ENCODE results near the gene MYOD1.
A peak's percentile ranks its signal among the peaks of the same experiment; 100 is the strongest.

The MYOD1 gene

DNA sequence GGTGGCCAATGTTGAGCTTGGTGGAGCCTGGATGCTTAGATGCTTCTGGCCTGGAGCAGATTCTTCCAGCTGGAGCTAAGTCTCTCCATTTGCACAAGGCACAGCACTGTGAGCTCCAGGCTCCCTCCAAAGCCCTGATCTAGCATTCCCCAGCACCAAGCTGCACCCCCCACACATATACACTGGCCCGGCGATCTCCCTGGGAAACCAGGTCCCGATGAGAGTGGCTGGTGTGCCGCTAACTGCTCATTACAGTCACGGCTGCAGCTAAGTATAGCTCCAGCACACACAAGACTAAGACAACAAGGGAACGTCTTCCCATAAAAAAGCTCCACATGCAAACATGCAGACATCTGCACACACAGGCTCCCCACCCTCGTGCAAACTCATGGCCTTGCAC, 32.8 kb downstream of the MYOD1 start:
- TF ChIP-seq TAF1 (IDR thresholded peaks at IDR 0.05; ENCODE audit: low read depth) = no peak
- TF ChIP-seq RAD21 (IDR thresholded peaks at IDR 0.05; ENCODE audit: low read depth) = no peak
- TF ChIP-seq ZBTB7A (IDR thresholded peaks at IDR 0.05; ENCODE audit: low read depth) = no peak
- no peak for TF ChIP-seq TEAD4 (IDR thresholded peaks at IDR 0.05)
- TF ChIP-seq EGR1 (IDR thresholded peaks at IDR 0.05) = no peak
- no peak for TF ChIP-seq CEBPB (IDR thresholded peaks at IDR 0.05)
- TF ChIP-seq TCF12 (IDR thresholded peaks at IDR 0.05; ENCODE audit: low read depth) = no peak

DNA sequence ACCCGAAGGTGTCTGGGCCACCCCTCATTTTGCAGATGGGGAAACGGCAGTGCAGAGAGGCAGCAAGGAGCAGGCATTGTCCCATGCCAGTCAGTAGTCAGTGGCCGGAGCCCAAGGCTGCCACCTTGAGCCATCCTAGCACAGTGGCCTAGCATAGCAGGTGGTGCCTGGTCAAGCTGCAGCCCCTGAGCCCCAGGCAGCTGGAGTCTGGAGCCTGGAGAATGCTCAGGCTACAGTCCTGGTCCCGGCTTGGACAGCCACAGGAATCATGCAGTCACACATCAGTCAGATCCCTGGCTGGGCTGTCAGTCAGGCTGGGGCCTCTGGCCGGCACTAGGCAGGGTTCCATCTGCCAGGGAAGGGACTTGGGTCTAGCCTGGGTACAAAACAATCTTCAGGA, 33.8 kb downstream of the MYOD1 start:
- TF ChIP-seq CEBPB (IDR thresholded peaks at IDR 0.05) (no peak), TEAD4 (IDR thresholded peaks at IDR 0.05) (no peak), TCF12 (IDR thresholded peaks at IDR 0.05; ENCODE audit: low read depth) (no peak), EGR1 (IDR thresholded peaks at IDR 0.05) (no peak), CREB1 (IDR thresholded peaks at IDR 0.05; ENCODE audit: low read depth) (no peak), NFIC (IDR thresholded peaks at IDR 0.05) (no peak), FOXM1 (IDR thresholded peaks at IDR 0.05; ENCODE audit: borderline replicate concordance, low read depth) (no peak), RAD21 (IDR thresholded peaks at IDR 0.05; ENCODE audit: low read depth) (no peak), ZBTB7A (IDR thresholded peaks at IDR 0.05; ENCODE audit: low read depth) (no peak), TAF1 (IDR thresholded peaks at IDR 0.05; ENCODE audit: low read depth) (no peak), EP300 (IDR thresholded peaks at IDR 0.05; ENCODE audit: borderline replicate concordance) (no peak), YY1 (IDR thresholded peaks at IDR 0.05; ENCODE audit: low read depth) (no peak)
- TF ChIP-seq, protein P1, sequence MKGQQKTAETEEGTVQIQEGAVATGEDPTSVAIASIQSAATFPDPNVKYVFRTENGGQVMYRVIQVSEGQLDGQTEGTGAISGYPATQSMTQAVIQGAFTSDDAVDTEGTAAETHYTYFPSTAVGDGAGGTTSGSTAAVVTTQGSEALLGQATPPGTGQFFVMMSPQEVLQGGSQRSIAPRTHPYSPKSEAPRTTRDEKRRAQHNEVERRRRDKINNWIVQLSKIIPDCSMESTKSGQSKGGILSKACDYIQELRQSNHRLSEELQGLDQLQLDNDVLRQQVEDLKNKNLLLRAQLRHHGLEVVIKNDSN (IDR thresholded peaks at IDR 0.05) = no peak
- TF ChIP-seq, protein P2, sequence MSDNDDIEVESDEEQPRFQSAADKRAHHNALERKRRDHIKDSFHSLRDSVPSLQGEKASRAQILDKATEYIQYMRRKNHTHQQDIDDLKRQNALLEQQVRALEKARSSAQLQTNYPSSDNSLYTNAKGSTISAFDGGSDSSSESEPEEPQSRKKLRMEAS (IDR thresholded peaks at IDR 0.05) = no peak
- TF ChIP-seq, protein P3, sequence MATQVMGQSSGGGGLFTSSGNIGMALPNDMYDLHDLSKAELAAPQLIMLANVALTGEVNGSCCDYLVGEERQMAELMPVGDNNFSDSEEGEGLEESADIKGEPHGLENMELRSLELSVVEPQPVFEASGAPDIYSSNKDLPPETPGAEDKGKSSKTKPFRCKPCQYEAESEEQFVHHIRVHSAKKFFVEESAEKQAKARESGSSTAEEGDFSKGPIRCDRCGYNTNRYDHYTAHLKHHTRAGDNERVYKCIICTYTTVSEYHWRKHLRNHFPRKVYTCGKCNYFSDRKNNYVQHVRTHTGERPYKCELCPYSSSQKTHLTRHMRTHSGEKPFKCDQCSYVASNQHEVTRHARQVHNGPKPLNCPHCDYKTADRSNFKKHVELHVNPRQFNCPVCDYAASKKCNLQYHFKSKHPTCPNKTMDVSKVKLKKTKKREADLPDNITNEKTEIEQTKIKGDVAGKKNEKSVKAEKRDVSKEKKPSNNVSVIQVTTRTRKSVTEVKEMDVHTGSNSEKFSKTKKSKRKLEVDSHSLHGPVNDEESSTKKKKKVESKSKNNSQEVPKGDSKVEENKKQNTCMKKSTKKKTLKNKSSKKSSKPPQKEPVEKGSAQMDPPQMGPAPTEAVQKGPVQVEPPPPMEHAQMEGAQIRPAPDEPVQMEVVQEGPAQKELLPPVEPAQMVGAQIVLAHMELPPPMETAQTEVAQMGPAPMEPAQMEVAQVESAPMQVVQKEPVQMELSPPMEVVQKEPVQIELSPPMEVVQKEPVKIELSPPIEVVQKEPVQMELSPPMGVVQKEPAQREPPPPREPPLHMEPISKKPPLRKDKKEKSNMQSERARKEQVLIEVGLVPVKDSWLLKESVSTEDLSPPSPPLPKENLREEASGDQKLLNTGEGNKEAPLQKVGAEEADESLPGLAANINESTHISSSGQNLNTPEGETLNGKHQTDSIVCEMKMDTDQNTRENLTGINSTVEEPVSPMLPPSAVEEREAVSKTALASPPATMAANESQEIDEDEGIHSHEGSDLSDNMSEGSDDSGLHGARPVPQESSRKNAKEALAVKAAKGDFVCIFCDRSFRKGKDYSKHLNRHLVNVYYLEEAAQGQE (IDR thresholded peaks at IDR 0.05; ENCODE audit: low read depth) = no peak

DNA sequence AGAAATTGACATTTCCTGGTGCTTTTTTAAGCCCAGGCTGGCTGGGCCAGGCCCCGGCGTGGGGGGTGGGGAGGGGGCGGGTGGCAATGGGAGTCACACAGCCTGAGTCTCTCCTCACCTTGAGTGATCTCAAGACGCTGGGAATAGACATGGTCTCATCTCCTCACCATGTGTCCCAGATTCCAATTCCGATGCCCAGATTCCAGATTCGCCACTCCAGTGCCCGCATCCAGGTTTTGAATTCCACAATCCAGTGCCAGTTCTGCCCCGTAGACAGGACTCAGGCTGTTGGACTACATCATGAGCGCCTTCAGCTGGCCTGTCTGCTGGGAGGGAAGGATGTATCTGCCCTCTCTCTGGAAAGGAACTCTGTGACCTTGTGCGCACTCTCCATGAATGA, 34.3 kb downstream of the MYOD1 start:
- no peak for TF ChIP-seq YY1 (IDR thresholded peaks at IDR 0.05; ENCODE audit: low read depth)
- no peak for TF ChIP-seq TEAD4 (IDR thresholded peaks at IDR 0.05)
- TF ChIP-seq RAD21 (IDR thresholded peaks at IDR 0.05; ENCODE audit: low read depth) = no peak
- TF ChIP-seq FOXM1 (IDR thresholded peaks at IDR 0.05; ENCODE audit: borderline replicate concordance, low read depth) = no peak
- no peak for TF ChIP-seq NFIC (IDR thresholded peaks at IDR 0.05)
- TF ChIP-seq TAF1 (IDR thresholded peaks at IDR 0.05; ENCODE audit: low read depth) = no peak
- TF ChIP-seq, protein P1 (IDR thresholded peaks at IDR 0.05) = no peak
- no peak for TF ChIP-seq CEBPB (IDR thresholded peaks at IDR 0.05)

DNA sequence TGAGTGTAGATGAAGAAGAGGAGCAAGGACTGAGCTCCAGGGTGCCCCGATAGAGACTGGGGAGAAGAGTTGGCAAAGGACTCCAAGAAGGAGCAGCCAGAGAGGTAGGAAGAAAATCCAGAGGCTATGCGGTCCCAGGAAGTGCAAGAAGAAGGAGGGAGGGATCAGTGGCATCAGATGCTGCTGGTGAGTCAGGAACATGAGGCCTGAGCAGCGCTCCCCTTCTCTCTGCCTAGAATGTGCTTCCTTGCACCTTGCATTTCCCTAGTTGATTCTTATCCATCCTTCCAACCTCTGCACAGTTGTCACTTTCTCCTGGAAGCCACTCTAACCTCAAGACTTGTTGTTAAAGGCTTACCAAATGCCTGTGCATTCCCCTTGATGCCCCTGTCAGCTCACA, 36.5 kb downstream of the MYOD1 start:
- TF ChIP-seq ZBTB7A (IDR thresholded peaks at IDR 0.05; ENCODE audit: low read depth) (no peak), RAD21 (IDR thresholded peaks at IDR 0.05; ENCODE audit: low read depth) (no peak), YY1 (IDR thresholded peaks at IDR 0.05; ENCODE audit: low read depth) (no peak), TEAD4 (IDR thresholded peaks at IDR 0.05) (no peak), CEBPB (IDR thresholded peaks at IDR 0.05) (no peak), EGR1 (IDR thresholded peaks at IDR 0.05) (no peak), TCF12 (IDR thresholded peaks at IDR 0.05; ENCODE audit: low read depth) (no peak), FOXM1 (IDR thresholded peaks at IDR 0.05; ENCODE audit: borderline replicate concordance, low read depth) (no peak), TAF1 (IDR thresholded peaks at IDR 0.05; ENCODE audit: low read depth) (no peak), EP300 (IDR thresholded peaks at IDR 0.05; ENCODE audit: borderline replicate concordance) (no peak), CREB1 (IDR thresholded peaks at IDR 0.05; ENCODE audit: low read depth) (no peak), NFIC (IDR thresholded peaks at IDR 0.05) (no peak)
- TF ChIP-seq, protein P3 (IDR thresholded peaks at IDR 0.05; ENCODE audit: low read depth) = no peak
- TF ChIP-seq, protein P1 (IDR thresholded peaks at IDR 0.05) = no peak
- TF ChIP-seq, protein P2 (IDR thresholded peaks at IDR 0.05) = no peak

DNA sequence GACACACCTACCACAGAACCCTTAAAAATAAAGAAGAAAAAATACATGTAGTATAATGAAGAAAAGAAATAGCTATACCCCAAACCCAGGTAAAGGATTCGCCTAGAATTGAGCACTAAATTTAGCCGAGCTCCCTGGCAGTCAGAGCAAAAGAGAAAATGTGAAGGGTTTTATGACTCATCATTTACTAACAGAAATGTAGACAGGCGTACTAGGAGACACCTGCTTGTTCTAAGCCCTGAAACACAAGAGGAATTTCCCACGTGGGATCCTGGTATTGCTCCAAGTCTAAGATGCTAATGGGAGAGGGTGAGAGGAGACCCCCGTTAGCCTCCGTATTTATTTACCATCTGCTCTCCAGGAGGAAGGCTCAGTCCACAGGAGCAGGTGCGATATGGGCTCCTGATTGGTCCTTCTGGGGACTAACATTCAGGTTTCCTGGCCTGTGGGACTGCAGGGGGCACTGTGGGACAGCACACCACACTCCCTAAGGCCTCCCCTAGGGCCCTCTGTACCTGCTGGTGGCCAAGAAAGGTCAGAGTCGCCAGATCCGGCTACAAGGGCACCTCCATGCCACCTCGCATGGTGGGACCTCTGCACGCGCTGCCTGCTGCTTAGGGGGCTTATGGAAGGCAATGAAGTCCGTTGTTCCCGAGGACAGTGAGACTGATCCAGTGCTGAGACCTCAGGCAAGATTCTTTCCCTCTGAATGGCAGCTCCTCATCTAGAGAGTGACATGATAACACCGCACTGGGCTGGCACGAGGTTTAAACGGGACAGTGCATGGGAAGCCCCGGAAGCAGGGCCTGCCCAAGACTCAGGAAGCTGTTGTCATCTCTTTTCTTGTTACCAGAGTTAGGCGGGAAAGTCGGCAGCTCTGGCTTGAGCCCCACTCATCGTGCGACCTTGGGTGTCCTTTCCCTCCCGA, 41.0 kb downstream of the MYOD1 start:
- TF ChIP-seq FOXM1 (IDR thresholded peaks at IDR 0.05; ENCODE audit: borderline replicate concordance, low read depth) (no peak), RAD21 (IDR thresholded peaks at IDR 0.05; ENCODE audit: low read depth) (peak; percentile 95)

Data from Ishikawa (cell line).